Spleen (tissue), 11 donors: ENCODE data around the gene PDE8A. TPM values are rescaled to one million over a fixed set of nuclear protein-coding genes. Genes with fewer than 3 reads are reported as not detected.

ENCODE experiments used
- DNase-seq: peaks from one replicate; pipeline ENCODE4 v3.0.0-alpha.2; 2020
- H3K27ac ChIP-seq, 8 donors: fragments of 200-600 bp; sonication (generic) in 7 of 8; 1 replicate in 4 of 8; 2 replicates in 4 of 8; pipeline versions ENCODE4 v1.5.0 to v1.8.0; 2016 to 2021; ENCODE audit warnings: inconsistent platforms in 4 of 8, mild to moderate bottlenecking in 4 of 8, moderate library complexity in 1 of 8
- H3K27me3 ChIP-seq, 7 donors: fragments of 200-600 bp; sonication (generic) in 6 of 7; replicated peaks in 1 of 7; 1 replicate in 4 of 7; 2 replicates in 3 of 7; pipeline versions ENCODE4 v1.5.0 to v1.8.0; 2016 to 2021; ENCODE audit warnings: inconsistent platforms in 3 of 7, mild to moderate bottlenecking in 1 of 7
- H3K36me3 ChIP-seq, 6 donors: fragments of 200-600 bp; sonication (generic) in 5 of 6; 1 replicate in 4 of 6; 2 replicates in 2 of 6; pipeline versions ENCODE4 v1.5.0 to v1.8.0; 2016 to 2021; ENCODE audit warnings: inconsistent platforms in 2 of 6
- H3K4me1 ChIP-seq, 6 donors: fragments of 200-600 bp; sonication (generic) in 5 of 6; 1 replicate in 3 of 6; 2 replicates in 3 of 6; pipeline versions ENCODE4 v1.5.0 to v1.8.0; 2016 to 2021; ENCODE audit warnings: inconsistent platforms in 3 of 6
- H3K4me3 ChIP-seq, 8 donors: fragments of 200-600 bp; sonication (generic) in 7 of 8; 1 replicate in 4 of 8; 2 replicates in 4 of 8; pipeline versions ENCODE4 v1.5.0 to v1.8.0; 2016 to 2021; ENCODE audit warnings: inconsistent platforms in 4 of 8, mild to moderate bottlenecking in 4 of 8, moderate library complexity in 2 of 8
- H3K9me3 ChIP-seq, 8 donors: fragments of 200-600 bp; sonication (generic) in 7 of 8; 1 replicate in 4 of 8; 2 replicates in 4 of 8; pipeline versions ENCODE4 v1.5.0 to v1.8.0; 2016 to 2021; ENCODE audit warnings: inconsistent platforms in 4 of 8
- CTCF ChIP-seq, 11 experiments: fragments of 200-600 bp in 7 of 11; fragments of 450-650 bp in 4 of 11; sonication (generic) in 4 of 11; IDR thresholded peaks in 8 of 11; conservative IDR thresholded peaks in 3 of 11; 1 replicate in 7 of 11; 2 replicates in 4 of 11; pipeline versions ENCODE4 v1.4.0 to v1.8.0; 2016 to 2021; ENCODE audit warnings: antibody characterized with exemption in 11 of 11, inconsistent platforms in 4 of 11, mild to moderate bottlenecking in 1 of 11
- POLR2A ChIP-seq, 3 donors: fragments of 450-650 bp; IDR thresholded peaks; one replicate each; pipeline ENCODE4 v1.5.1; 2017; ENCODE audit warnings: antibody characterized with exemption in 3 of 3, mild to moderate bottlenecking in 1 of 3
- POLR2AphosphoS5 ChIP-seq, 3 donors: sonication (generic); formaldehyde crosslinking; IDR thresholded peaks; one replicate each; pipeline ENCODE4 v1.5.1; 2017; ENCODE audit warnings: antibody characterized with exemption in 3 of 3
- WGBS, 5 donors: extraction: QIAGEN DNeasy Blood & Tissue Kit in 3 of 5; methylation state at CpG; one replicate each; pipeline versions ENCODE4 v1.1.5 to v1.1.7; 2013 to 2018; 5-methylcytosine and 5-hydroxymethylcytosine counted together
- intact Hi-C: fragments of 100-400 bp; cut with DNase I; formaldehyde crosslinking; loops from one replicate; pipeline ENCODE4 v1.15.0; 2023; ENCODE audit warnings: low total_unique reads
- polyA plus RNA-seq, 3 donors: library from polyadenylated mRNA; stranded (reverse); fragments of 200-250 nt; gene quantifications; one replicate each; pipeline ENCODE4 v1.2.1, GENCODE V29; 2013
- total RNA-seq, 7 donors: library from RNA; depleted of rRNA in 3 of 7; stranded (reverse); fragments of >200 nt in 3 of 7; fragmentation: NEBNext Ultra II Directional in 4 of 7; extraction: Animal tissue kit (Norgen Biotek cat#: 25700) in 4 of 7; gene quantifications; one replicate each; pipeline versions ENCODE4 v1.1.0 to v1.2.1, GENCODE V29; 2016 to 2021
- donor health status: healthy with polysubstance abuse.
- donor health status: DM: no; HTN: no; CAD: no; lungs with moderate emphysema.
- donor health status: DM: no; HTN: no; CAD: no.
- donor health status: Bipolar disorder and iron deficiency.
- donor health status: healthy.
- donor health status: DM: no; HTN: no; CAD: no.
- donor health status: DM: yes; HTN: yes; CAD: no.

Gene PDE8A
- total and polyA plus RNA-seq, 10 donors = 13.2 to 52.2 (median 30.6) TPM

GRCh38 chr15:85019815-85020590 lies 38.3 kb downstream of the PDE8A start:
- H3K9me3 ChIP-seq = no peaks in the 10 kb centered on the region
- intact Hi-C loops = no loop called here
- peaks cover 2 to 36% (median 11%) of the 10 kb centered on the region in 6 donors for H3K4me1 ChIP-seq
- DNase-seq = no peak
- H3K4me3 ChIP-seq = no peak overlapping the region
- 71 to 83% (median 81%) methylated on average over 15 of the region's 15 CpGs for WGBS, 5 donors
- H3K27me3 ChIP-seq = no peaks in the 10 kb centered on the region
- H3K36me3 ChIP-seq = no peaks in the 10 kb centered on the region
- H3K27ac ChIP-seq = peak overlapping the region in 1 of 8 donors; percentile 1
- TF ChIP-seq POLR2A (IDR thresholded peaks at IDR 0.05) = no peak
- TF ChIP-seq CTCF (IDR thresholded peaks at IDR 0.05 in 8 of 11, conservative IDR thresholded peaks at IDR 0.05 in 3 of 11) = no peak
- TF ChIP-seq POLR2AphosphoS5 (IDR thresholded peaks at IDR 0.05) = no peak

GRCh38 chr15:85021409-85021808 lies 39.8 kb downstream of the PDE8A start:
- Histone ChIP-seq H3K4me3 (no peak overlapping the region), H3K9me3 (no peaks in the 10 kb centered on the region), H3K27me3 (no peaks in the 10 kb centered on the region), H3K27ac (no peak overlapping the region), H3K4me1 (peaks cover 3 to 41% (median 15%) of the 10 kb centered on the region in 6 donors), H3K36me3 (no peaks in the 10 kb centered on the region)
- TF ChIP-seq POLR2A (IDR thresholded peaks at IDR 0.05) (no peak), CTCF (IDR thresholded peaks at IDR 0.05 in 8 of 11, conservative IDR thresholded peaks at IDR 0.05 in 3 of 11) (no peak), POLR2AphosphoS5 (IDR thresholded peaks at IDR 0.05) (no peak)
- intact Hi-C loops = no loop called here
- WGBS, 5 donors = 94 to 100% (median 96%) methylated on average over 3 of the region's 3 CpGs
- DNase-seq = no peak

- no peak for DNase-seq
- Histone ChIP-seq H3K9me3 (no peaks in the 10 kb centered on the region), H3K36me3 (no peaks in the 10 kb centered on the region), H3K27ac (no peak overlapping the region), H3K4me3 (no peak overlapping the region), H3K27me3 (no peaks in the 10 kb centered on the region), H3K4me1 (peaks cover 6 to 57% (median 28%) of the 10 kb centered on the region in 6 donors)
- 67 to 88% (median 76%) methylated on average over 6 of the region's 6 CpGs for WGBS, 5 donors
- intact Hi-C loops = no loop called here
- TF ChIP-seq CTCF (IDR thresholded peaks at IDR 0.05 in 8 of 11, conservative IDR thresholded peaks at IDR 0.05 in 3 of 11) = no peak
- TF ChIP-seq POLR2A (IDR thresholded peaks at IDR 0.05) = no peak
- TF ChIP-seq POLR2AphosphoS5 (IDR thresholded peaks at IDR 0.05) = no peak
Observed at GRCh38 chr15:85022860-85023403, 41.3 kb downstream of the PDE8A start.

- intact Hi-C loops = no loop called here
- WGBS, 5 donors = 86 to 94% (median 90%) methylated on average over 3 of the region's 3 CpGs
- no peak for DNase-seq
- Histone ChIP-seq H3K27ac (no peak overlapping the region), H3K4me1 (peaks cover 6 to 62% (median 28%) of the 10 kb centered on the region in 6 donors), H3K9me3 (no peaks in the 10 kb centered on the region), H3K36me3 (no peaks in the 10 kb centered on the region), H3K4me3 (no peak overlapping the region), H3K27me3 (no peaks in the 10 kb centered on the region)
- TF ChIP-seq POLR2AphosphoS5 (IDR thresholded peaks at IDR 0.05) (no peak), CTCF (IDR thresholded peaks at IDR 0.05 in 8 of 11, conservative IDR thresholded peaks at IDR 0.05 in 3 of 11) (no peak), POLR2A (IDR thresholded peaks at IDR 0.05) (no peak)
Observed at GRCh38 chr15:85024003-85024402, 42.3 kb downstream of the PDE8A start.
